ENCODE results near the gene ASTN2. TPM values are rescaled to one million over a fixed set of nuclear protein-coding genes. Genes with fewer than 3 reads are reported as not detected.

ASTN2 gene
- polyA plus RNA-seq, 1 donor from 2014 or later, result 6.8 TPM

DNA sequence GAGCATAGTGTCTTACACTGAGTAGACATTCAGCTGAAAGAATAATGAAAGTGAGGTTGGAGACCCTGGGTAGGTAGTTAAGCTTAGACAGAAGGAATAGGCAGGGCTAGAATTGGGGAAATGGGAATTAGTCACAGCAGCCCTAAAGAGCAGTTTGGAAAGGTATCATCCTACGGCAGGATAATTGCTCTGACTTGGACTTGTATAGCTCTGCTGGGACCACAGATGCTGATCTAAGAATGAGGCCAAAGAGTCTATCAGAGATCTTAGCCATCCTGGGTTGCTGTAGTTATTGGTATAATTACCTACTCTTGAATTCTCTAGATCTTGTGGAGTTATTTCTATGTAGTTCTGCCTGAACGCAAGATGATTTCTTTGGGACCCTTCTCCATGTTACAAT is 288.0 kb downstream of the ASTN2 start:
- Histone ChIP-seq H3K27me3 (ENCODE audit: insufficient read depth, low read depth, low read length) (no peaks in the 10 kb centered on the region), H3K9me3 (ENCODE audit: low read length) (no peaks in the 10 kb centered on the region), H3F3A (ENCODE audit: insufficient read depth, low read length, poor library complexity, severe bottlenecking) (no peaks in the 10 kb centered on the region), H4K20me1 (ENCODE audit: insufficient read depth) (no peaks in the 10 kb centered on the region), H3K9ac (ENCODE audit: low read length) (no peak overlapping the region), H3K79me2 (replicated peaks; ENCODE audit: insufficient read depth, low read length) (no peaks in the 10 kb centered on the region), H3K4me3 (ENCODE audit: low read length) (peak overlapping the region; percentile 1), H3K9me2 (ENCODE audit: insufficient read depth, low read length) (no peaks in the 10 kb centered on the region), H3K36me3 (ENCODE audit: insufficient read depth, low read length) (no peaks in the 10 kb centered on the region), H3K27ac (ENCODE audit: low read length) (no peak overlapping the region), H3K4me2 (ENCODE audit: low read length) (no peak overlapping the region), H2AFZ (ENCODE audit: low read depth, low read length) (no peak overlapping the region)
- no peak for TF ChIP-seq CTCF (IDR thresholded peaks at IDR 0.05; ENCODE audit: poor library complexity, severe bottlenecking)
- TF ChIP-seq EP300 (conservative IDR thresholded peaks at IDR 0.05; ENCODE audit: poor library complexity, severe bottlenecking), result no peak
- TF ChIP-seq SMC3 (conservative IDR thresholded peaks at IDR 0.05; ENCODE audit: poor library complexity), result no peak

GRCh38 chr9:117125531-117125930 is 289.3 kb downstream of the ASTN2 start:
- TF ChIP-seq SMC3 (conservative IDR thresholded peaks at IDR 0.05; ENCODE audit: poor library complexity), result no peak
- TF ChIP-seq CTCF (IDR thresholded peaks at IDR 0.05; ENCODE audit: poor library complexity, severe bottlenecking), result no peak
- no peak for TF ChIP-seq EZH2 (IDR thresholded peaks at IDR 0.05; ENCODE audit: borderline replicate concordance, insufficient read depth, low read length, poor library complexity, severe bottlenecking)
- TF ChIP-seq RAD21 (conservative IDR thresholded peaks at IDR 0.05), result no peak
- TF ChIP-seq MXI1 (conservative IDR thresholded peaks at IDR 0.05; ENCODE audit: poor library complexity, severe bottlenecking), result no peak
- no peak for TF ChIP-seq POLR2AphosphoS5 (IDR thresholded peaks at IDR 0.05)
- TF ChIP-seq REST (IDR thresholded peaks at IDR 0.05; ENCODE audit: borderline replicate concordance), result no peak
- TF ChIP-seq EP300 (conservative IDR thresholded peaks at IDR 0.05; ENCODE audit: poor library complexity, severe bottlenecking), result no peak
- no peak for TF ChIP-seq TAF1 (IDR thresholded peaks at IDR 0.05; ENCODE audit: low read depth)
- Histone ChIP-seq H3K4me2 (ENCODE audit: low read length) (no peak overlapping the region), H3K79me2 (replicated peaks; ENCODE audit: insufficient read depth, low read length) (no peaks in the 10 kb centered on the region), H3K9ac (ENCODE audit: low read length) (no peak overlapping the region), H3F3A (ENCODE audit: insufficient read depth, low read length, poor library complexity, severe bottlenecking) (no peaks in the 10 kb centered on the region), H3K36me3 (ENCODE audit: insufficient read depth, low read length) (no peaks in the 10 kb centered on the region), H3K27me3 (ENCODE audit: insufficient read depth, low read depth, low read length) (no peaks in the 10 kb centered on the region), H3K9me2 (ENCODE audit: insufficient read depth, low read length) (no peaks in the 10 kb centered on the region), H3K4me3 (ENCODE audit: low read length) (no peak overlapping the region), H3K9me3 (ENCODE audit: low read length) (no peaks in the 10 kb centered on the region), H4K20me1 (ENCODE audit: insufficient read depth) (no peaks in the 10 kb centered on the region), H2AFZ (ENCODE audit: low read depth, low read length) (no peak overlapping the region), H3K27ac (ENCODE audit: low read length) (no peak overlapping the region)
